ENCODE measurements around the gene KDSR. TPM values are rescaled to one million over a fixed set of nuclear protein-coding genes. Genes with fewer than 3 reads are reported as not detected.

Gene KDSR
- total and polyA plus RNA-seq, 10 donors, result 5.7 to 42.2 (median 32.6) TPM

GRCh38 chr18:63319383-63320122, 47.5 kb downstream of the KDSR start, which contains the start of gene BCL2:
Gene BCL2, minus strand, starts transcription at chr18:63319769.
- H3K4me3 ChIP-seq, result peak within 1 kb of the TSS; percentile 70 to 94 (median 80)
- 0 to 1% (median 0%) methylated on average over 48 to 78 of the region's 78 CpGs for whole genome bisulfite sequencing, 5 donors
- peaks cover 31 to 77% (median 64%) of the 10 kb centered on the region in 6 donors for H3K4me1 ChIP-seq
- H3K27ac ChIP-seq, result peak within 1 kb of the TSS; percentile 85 to 97 (median 92)
- H3K36me3 ChIP-seq, result no peaks in the 10 kb centered on the region
- intact Hi-C loops (cut with DNase I; ENCODE audit: low total_unique reads), result loop anchor here (5.0 to 10.0 kb wide), 3 partner anchors 85 to 302 kb away; no protein-coding TSS in a partner anchor
- no peak for TF ChIP-seq CTCF (IDR thresholded peaks at IDR 0.05 in 8 of 11, conservative IDR thresholded peaks at IDR 0.05 in 3 of 11)
- TF ChIP-seq POLR2AphosphoS5 (IDR thresholded peaks at IDR 0.05), result peak; percentile 50 to 70 (median 62)
- DNase-seq, result peak; percentile 95
- H3K27me3 ChIP-seq (replicated peaks in 1 of 7), result peaks cover 0 to 4% (median 0%) of the 10 kb centered on the region in 7 donors
- no peaks in the 10 kb centered on the region for H3K9me3 ChIP-seq

GRCh38 chr18:63318889-63319382, 48.1 kb downstream of the KDSR start:
- H3K4me3 ChIP-seq, result peak overlapping the region; percentile 70 to 94 (median 80)
- 0 to 2% (median 0%) methylated on average over 8 of the region's 8 CpGs for WGBS, 5 donors
- peaks cover 0 to 4% (median 0%) of the 10 kb centered on the region in 7 donors for H3K27me3 ChIP-seq (replicated peaks in 1 of 7)
- no peak for TF ChIP-seq CTCF (IDR thresholded peaks at IDR 0.05 in 8 of 11, conservative IDR thresholded peaks at IDR 0.05 in 3 of 11)
- TF ChIP-seq POLR2A (IDR thresholded peaks at IDR 0.05), result no peak
- TF ChIP-seq POLR2AphosphoS5 (IDR thresholded peaks at IDR 0.05), result no peak
- no peaks in the 10 kb centered on the region for H3K9me3 ChIP-seq
- no peak for DNase-seq
- H3K27ac ChIP-seq, result peak overlapping the region; percentile 85 to 97 (median 92)
- H3K4me1 ChIP-seq, result peaks cover 36 to 83% (median 70%) of the 10 kb centered on the region in 6 donors
- intact Hi-C loops (cut with DNase I; ENCODE audit: low total_unique reads), result loop anchor here (10.0 kb wide), 1 partner anchor 84 kb away; no protein-coding TSS in a partner anchor
- H3K36me3 ChIP-seq, result no peaks in the 10 kb centered on the region

- intact Hi-C loops (cut with DNase I; ENCODE audit: low total_unique reads), result loop anchor here (10.0 kb wide), 1 partner anchor 83 kb away; no protein-coding TSS in a partner anchor
- peak; percentile 58 to 94 (median 85) for TF ChIP-seq CTCF (IDR thresholded peaks at IDR 0.05 in 8 of 11, conservative IDR thresholded peaks at IDR 0.05 in 3 of 11)
- peak; percentile 86 to 90 (median 87) for TF ChIP-seq POLR2AphosphoS5 (IDR thresholded peaks at IDR 0.05)
- TF ChIP-seq POLR2A (IDR thresholded peaks at IDR 0.05), result no peak
- H3K27ac ChIP-seq, result peak overlapping the region; percentile 85 to 97 (median 92)
- peak; percentile 96 for DNase-seq
- peaks cover 43 to 89% (median 77%) of the 10 kb centered on the region in 6 donors for H3K4me1 ChIP-seq
- 4 to 11% (median 4%) methylated on average over 22 to 66 of the region's 66 CpGs for WGBS, 5 donors
- H3K4me3 ChIP-seq, result peak overlapping the region; percentile 70 to 94 (median 80)
- H3K9me3 ChIP-seq, result no peaks in the 10 kb centered on the region
- H3K27me3 ChIP-seq (replicated peaks in 1 of 7), result peaks cover 0 to 4% (median 0%) of the 10 kb centered on the region in 7 donors
- H3K36me3 ChIP-seq, result no peaks in the 10 kb centered on the region
Observed at GRCh38 chr18:63317982-63318888, 48.8 kb downstream of the KDSR start.
